ENCODE results near the gene C12orf76.
"Not testable (repeated sequence)": the region's sequence is repeated elsewhere in the genome, so short reads cannot be mapped to it uniquely, and the experiment has no call there.

The C12orf76 gene

GRCh38 chr12:110062241-110062640 lies 13.9 kb upstream of the C12orf76 start:
- DNase-seq, result no peak

- no peak for DNase-seq
Observed at GRCh38 chr12:110059651-110060000, 11.3 kb upstream of the C12orf76 start.

- peak; percentile 64 for DNase-seq
Observed at GRCh38 chr12:110058875-110059615, 10.7 kb upstream of the C12orf76 start.

DNA sequence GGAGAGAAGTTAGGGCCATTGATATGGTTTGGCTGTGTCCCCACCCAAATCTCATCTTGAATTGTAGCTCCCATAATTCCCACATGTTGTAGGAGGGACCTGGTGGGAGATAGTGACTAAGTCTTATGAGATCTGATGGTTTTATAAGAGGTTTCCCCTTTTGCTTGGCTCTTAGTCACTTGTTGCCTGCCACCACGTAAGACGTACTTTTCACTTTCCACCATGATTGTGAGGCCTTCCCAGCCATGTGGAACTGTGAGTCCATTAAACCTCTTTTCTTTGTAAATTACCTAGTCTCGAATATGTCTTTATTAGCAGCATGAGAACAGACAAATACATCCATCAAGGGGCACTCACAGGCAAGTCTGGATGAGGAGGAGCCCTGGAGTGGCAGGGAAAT lies 8.3 kb upstream of the C12orf76 start:
- not testable (repeated sequence) for DNase-seq

- DNase-seq, result not testable (repeated sequence)
Observed at GRCh38 chr12:110055375-110056352, 7.3 kb upstream of the C12orf76 start.

GRCh38 chr12:110050927-110051326 lies 2.6 kb upstream of the C12orf76 start:
- no peak for DNase-seq

DNA sequence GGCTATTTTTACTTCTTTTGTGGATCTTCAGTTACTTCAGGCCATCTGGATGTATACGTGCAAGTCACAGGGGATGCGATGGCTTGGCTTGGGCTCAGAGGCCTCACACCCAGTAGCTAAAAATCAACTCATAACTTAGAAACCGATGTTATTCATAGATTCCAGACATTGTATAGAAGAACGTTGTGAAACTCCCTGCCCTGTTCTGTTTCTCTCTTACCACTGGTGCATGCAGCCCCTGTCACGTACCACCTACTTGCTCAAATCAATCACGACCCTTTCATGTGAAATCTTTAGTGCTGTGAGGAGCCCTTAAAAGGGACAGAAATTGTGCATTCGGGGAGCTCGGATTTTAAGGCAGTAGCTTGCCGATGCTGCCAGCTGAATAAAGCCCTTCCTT lies 1.3 kb upstream of the C12orf76 start:
- not testable (repeated sequence) for DNase-seq

- not testable (repeated sequence) for DNase-seq
Observed at GRCh38 chr12:110049034-110049433, 712 bp upstream of the C12orf76 start.

DNA sequence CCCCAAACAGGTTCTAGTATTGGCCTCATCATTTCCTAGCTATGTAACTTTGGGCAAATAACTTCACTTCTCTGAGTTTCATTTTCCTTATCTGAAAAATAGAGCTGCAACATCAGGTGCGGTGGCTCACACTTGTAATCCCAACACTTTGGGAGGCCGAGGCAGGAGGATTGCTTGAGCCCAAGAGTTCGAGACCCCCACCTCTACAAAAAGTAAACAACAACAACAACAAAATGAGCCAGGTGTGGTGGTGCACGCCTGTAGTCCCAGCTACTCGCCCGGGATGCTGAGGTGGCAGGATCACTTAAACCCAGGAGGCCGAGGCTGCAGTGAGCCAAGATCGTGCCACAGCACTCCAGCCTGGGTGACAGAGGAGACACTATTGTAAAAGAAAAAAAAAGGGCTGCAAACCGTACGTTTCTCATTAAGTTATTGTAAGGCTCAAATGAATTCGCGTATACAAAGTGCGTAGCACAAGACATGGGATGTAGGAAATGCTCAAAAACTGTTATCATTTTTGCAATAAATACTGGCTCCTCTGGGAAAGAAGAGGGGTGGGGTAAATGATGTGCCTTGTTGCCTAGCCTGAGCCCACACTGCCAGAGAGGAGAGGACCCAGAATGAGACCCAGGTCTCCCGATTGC lies 903 bp downstream of the C12orf76 start:
- DNase-seq, result no peak

DNA sequence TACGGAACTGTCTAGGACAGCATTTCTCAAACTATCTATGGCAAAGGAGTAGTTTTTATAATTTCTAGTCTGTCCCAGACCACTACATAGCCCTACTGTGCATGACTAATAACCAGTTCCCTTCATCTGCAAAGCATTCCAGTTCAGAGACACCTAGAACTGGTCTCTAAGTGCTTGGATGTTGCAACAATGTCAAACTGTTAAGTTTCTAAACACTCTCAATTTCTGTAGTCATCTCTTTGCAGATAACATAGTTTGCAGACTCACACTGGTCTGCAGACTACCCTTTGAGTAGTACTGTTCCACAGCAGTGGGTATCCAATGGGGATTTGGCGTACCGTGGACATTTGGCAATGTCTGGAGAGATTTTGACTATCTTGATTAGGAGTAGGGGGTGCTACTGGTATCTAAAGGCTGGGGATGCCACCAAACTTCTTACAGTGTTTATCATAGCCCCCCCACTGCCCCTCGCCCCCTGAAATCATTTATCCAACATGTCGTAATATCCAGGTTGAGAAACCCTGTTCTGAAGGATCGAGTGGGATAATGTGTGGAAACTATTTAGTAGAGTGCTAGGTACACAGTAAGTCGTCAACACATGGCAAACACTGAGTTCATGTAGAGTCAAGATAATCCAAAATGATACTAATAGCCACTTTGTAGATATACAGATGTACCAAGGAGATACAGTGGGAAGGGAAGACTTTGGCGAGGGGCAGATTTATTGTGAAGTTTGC lies 1.7 kb downstream of the C12orf76 start:
- DNase-seq, result no peak

DNA sequence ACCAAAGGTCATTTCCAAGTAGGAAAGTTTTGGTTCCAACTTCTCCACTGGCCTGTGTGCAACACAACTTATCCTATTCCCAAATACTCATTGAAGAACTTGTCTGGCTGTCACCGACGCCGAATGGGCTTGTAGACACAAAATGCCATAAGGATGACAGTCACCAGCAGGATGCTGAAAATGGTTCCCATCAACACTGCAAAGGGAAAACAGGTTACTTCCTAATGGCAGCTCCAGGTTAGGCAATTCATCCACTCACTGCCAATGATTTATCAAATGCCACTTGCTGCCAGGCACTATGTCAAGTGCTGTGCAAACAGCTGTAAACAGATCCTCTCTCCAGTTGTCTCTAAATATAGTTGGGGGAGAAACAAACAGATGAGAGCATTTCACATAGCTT lies 6.1 kb downstream of the C12orf76 start:
- DNase-seq, result no peak

DNA sequence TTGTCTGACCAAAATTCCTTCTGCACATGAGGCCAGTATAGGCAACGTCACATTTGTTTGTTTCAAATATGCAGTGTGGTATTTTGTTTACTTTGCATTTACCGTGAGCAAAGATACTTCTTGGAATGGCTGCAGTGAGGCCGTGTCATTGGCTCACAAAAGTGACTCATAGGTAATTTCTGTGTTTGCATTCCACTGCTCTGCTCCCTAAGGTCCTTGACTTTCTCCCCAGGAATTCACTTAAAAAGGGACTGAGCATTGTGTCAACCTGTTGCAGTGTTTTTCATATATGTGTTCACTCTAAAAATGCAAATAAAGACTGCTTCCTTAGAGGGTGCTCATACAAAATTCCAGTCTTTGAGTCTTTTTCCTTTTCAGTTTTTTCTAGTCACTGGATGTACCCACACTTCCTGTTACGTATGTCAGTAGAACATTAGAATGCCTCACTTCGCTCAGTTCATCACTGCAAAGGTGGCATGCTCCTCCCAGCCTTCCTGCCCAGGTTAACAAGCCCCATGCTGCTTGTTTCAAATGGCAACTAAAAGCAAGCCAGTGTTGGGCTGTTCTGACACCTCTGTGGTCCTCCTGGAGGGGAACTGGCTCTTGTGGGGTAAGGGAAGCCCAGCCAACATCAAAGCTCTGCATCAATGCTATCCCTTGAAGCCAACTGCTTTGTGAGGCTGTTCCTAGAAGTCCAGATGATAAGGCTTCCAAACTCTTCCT lies 9.1 kb downstream of the C12orf76 start:
- no peak for DNase-seq

DNA sequence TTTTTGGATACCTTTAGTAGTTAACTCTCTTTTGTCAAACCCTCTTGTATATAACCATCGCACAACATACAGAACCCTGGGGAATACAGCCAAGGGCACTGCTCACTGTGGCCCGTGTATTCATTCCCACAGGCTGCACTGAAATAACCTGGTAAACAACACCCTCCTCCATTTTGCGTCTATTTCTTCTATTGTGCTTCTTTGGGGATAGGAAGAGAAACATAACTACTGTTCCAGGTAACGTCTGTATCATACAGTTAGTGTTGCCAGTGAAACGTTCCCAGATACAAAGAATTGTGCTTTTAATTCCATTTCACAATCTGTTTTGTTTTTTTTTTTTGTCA lies 9.6 kb downstream of the C12orf76 start:
- no peak for DNase-seq

DNA sequence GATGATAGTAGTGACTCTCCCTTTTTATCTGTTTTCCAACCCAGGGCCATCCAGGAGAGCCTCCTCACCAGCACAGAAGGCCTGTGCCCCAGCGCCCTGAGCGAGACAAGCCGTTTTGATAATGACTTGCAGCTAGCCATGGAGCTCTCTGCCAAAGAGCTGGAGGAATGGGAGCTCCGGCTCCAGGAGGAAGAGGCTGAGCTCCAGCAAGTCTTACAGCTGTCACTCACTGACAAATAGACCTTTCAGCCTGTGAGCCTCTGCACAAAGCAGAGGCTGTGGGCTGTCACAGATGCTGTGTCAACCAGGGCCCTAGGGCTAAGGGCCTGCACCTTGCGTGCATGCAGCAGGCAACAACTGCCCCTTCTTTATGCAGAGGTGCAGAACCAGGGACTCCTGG lies 11.0 kb downstream of the C12orf76 start:
- DNase-seq, result no peak

DNA sequence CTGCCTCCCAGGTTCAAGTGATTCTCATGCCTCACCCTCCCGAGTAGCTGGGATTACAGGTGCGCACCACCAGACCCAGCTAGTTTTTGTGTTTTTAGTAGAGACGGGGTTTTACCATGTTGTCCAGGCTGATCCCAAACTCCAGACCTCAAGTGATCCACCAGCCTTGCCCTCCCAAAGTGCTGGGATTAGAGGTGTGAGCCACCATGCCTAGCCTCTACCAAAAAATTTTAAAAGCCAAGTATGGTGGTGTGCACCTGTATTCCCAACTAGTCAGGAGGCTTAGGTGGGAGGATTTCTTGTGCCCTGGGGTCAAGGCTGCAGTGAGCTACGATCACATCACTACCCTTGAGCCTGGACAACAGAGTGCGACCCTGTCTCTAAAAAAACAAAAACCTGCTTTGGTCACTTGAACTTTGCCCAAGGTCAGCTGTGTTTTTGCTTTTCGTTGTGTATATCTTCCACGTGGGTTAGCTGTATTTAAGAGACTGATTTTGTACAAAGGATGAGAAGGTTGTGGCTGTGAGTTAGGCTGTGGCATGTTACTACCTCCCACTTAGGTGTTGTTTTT lies 12.7 kb downstream of the C12orf76 start:
- no peak for DNase-seq

- DNase-seq, result no peak
Observed at GRCh38 chr12:110033888-110034287, 14.4 kb downstream of the C12orf76 start.

GRCh38 chr12:110029290-110029815 lies 19.0 kb downstream of the C12orf76 start:
- no peak for DNase-seq

- no peak for DNase-seq
Observed at GRCh38 chr12:110028323-110028722, 20.0 kb downstream of the C12orf76 start.

- no peak for DNase-seq
Observed at GRCh38 chr12:110024051-110024450, 24.3 kb downstream of the C12orf76 start.

GRCh38 chr12:110023059-110023980 lies 25.0 kb downstream of the C12orf76 start:
- DNase-seq, result peak; percentile 66
